HG02970 (cell line): ENCODE data around the gene DHRS2.
"Not testable (repeated sequence)": the region's sequence is repeated elsewhere in the genome, so short reads cannot be mapped to it uniquely, and the experiment has no call there.

Source experiments
- ATAC-seq: cut with Tn5 transposase; IDR thresholded peaks from one replicate; pipeline ENCODE4 v1.9.1; 2021; ENCODE audit warnings: mild to moderate bottlenecking, moderate library complexity, moderate number of reproducible peaks; ENCODE audit not compliant: unreplicated experiment, low FRiP score

DHRS2 gene

DNA sequence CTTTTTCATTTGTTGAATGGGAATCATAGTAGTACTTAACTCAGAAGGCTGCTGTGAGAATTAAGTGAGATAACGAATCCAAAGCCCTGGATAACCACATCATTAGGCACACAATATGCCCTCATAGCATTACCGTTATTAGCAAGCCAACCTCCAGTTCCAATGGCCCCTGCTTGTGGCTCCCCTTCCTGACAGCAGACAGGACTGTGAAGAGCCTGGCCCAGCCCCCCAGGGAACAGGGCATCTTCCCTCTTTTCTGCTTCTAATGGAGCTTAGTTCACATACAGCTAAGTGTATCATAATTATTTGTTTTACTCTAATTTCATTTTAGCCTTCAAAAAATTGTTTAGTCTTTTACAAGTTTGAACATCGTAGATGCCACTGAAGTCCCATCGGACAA lies 39.7 kb downstream of the DHRS2 start:
- ATAC-seq: no peak

DNA sequence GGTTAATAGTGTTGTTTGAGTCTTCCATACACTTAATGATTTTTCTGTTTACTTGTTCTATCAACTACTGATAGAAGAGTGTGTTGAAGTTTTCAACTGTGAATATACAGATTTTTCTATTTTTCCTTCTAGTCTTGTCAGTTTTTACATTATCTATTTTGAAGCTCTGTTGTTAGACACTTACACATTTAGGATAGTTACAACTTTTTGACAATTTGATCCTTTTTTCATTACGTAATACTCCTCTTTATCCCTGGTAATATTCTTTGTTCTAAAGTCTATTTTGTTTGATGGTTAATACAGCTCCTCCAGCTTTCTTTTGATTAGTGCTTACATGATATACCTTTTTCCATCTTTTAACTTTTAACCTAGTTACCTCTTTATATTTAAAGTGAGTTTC lies 45.2 kb downstream of the DHRS2 start:
- no peak for ATAC-seq

DNA sequence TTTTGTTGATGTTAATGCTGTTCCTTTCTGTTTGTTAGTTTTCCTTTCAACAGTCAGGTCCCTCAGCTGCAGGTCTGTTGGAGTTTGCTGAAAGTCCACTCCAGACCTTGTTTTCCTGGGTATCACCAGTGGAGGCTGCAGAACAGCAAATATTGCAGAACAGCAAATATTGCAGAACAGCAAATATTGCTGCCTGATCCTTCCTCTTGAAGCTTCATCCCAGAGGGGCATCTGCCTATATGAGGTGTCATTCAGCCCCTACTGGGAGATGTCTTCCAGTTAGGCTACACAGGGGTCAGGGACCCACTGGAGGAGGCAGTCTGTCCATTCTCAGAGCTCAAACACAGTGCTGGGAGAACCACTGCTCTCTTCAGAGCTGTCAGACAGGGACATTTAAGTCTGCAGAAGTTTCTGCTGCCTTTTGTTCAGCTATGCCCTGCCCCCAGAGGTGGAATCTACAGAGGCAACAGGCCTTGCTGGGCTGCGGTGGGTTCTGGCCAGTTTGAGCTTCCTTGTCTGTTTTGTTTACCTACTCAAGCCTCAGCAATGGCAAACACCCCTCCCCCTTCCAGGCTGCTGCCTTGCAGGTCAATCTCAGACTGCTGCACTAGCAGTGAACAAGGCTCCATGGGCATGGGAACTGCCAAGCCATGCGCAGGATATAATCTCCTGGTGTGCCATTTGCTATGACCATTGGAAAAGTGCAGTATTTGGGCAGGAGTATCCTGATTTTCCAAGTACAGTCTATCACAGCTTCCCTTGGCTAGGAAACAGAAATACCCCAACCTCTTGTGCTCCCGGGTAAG lies 53.7 kb downstream of the DHRS2 start:
- not testable (repeated sequence) for ATAC-seq

DNA sequence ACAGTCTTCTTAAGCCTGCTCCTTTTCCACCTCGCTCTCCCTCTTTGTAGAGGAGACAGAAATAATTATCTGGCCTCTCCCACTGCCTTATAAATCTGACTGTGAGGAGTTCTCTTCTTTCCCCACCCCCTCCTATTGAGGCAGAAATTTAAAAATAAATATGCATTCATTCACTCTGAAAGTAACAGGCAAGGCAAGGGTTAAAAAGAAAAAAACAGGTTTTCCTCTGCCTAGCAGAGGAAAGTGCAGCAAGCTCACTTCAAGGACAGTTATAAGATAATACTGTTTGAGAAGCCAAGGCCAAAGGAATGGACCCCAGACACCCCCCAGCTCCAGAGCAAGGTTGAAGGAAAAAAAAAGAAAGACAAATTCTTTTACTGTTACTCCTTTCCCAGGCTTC lies 56.3 kb downstream of the DHRS2 start:
- no peak for ATAC-seq

DNA sequence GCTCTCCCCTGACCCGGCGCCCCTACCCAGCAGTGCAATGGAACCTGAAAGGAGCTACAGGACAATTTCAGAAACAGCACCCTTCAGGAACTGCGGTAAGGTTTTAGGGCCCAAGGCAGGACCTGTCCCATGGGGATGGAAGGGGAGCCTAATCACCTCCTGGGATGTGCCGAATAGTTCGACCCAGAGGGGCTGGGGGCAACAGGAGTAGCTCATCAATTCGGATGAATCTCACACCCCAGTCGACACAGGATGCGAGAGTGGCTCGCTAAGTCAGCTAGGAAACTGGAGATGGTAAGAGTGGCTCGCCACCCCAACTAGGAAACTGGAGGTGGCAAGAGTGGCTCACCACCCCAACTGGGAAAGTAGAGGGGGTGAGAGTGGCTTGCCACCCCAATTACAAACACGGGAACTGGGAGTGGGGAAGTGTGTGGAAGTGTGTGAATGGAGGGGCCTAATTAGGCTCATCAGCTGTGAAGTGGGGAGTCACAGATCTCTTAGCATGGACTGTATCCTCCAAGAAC lies 57.1 kb downstream of the DHRS2 start:
- ATAC-seq: no peak

DNA sequence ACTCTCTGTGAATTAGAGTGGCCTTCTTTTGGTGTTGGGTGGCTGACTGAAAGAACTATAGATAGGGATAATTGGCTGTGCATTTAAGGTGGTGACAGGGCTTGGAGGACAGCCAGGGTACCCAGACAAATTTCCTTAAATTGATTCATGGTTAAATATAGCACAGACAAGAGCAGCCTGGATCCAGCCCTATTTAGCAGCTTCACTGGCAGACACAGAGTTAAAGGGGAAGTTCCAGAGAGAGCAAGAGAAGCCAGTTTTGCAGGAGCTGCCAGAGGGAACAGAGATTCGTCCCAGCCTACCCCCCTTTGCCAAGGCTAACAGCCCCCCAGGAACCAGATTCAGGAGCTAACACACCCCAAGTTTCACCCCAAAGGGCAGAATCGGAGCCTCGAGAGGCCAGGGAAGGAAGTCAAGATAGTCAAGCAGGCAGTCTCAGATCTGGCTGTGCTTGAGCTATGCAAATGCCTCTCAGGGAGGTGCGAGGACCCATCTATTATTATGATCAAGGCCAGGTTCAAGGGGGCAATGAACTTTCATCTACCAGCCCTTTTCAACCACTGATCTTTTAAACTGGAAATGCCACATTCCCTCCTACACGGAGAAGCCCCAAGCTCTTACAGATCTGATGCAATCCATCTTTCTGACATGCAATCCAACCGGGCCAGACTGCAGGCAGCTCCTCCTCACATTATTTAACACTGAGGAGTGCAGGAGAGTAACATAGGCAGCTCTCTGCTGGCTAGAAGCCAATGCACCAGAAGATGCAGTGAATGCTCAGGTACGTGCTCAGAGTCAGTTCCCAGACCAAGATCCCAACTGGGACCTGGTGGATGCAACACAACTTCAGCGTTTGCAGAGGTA lies 58.2 kb downstream of the DHRS2 start:
- no peak for ATAC-seq
